ENCODE measurements around the gene KAZN.

The KAZN gene

GRCh38 chr1:14616632-14617396, 18.3 kb downstream of the KAZN start:
- DNase-seq (ENCODE audit: low read depth) = no peak
- H3K4me3 ChIP-seq (ENCODE audit: low read depth, low read length) = no peak overlapping the region
- no peak for TF ChIP-seq CTCF (conservative IDR thresholded peaks at IDR 0.05; ENCODE audit: low read depth, low read length)

GRCh38 chr1:14617791-14618190, 19.3 kb downstream of the KAZN start:
- no peak for TF ChIP-seq CTCF (conservative IDR thresholded peaks at IDR 0.05; ENCODE audit: low read depth, low read length)
- no peak overlapping the region for H3K4me3 ChIP-seq (ENCODE audit: low read depth, low read length)

GRCh38 chr1:14620941-14621340, 22.5 kb downstream of the KAZN start:
- DNase-seq (ENCODE audit: low read depth) = no peak
- no peak for TF ChIP-seq CTCF (conservative IDR thresholded peaks at IDR 0.05; ENCODE audit: low read depth, low read length)
- H3K4me3 ChIP-seq (ENCODE audit: low read depth, low read length) = no peak overlapping the region

More at GRCh38 chr1:14617791-14618190, 19.3 kb downstream of the KAZN start:
- no peak for DNase-seq (ENCODE audit: low read depth)

- TF ChIP-seq CTCF (conservative IDR thresholded peaks at IDR 0.05; ENCODE audit: low read depth, low read length) = no peak
- H3K4me3 ChIP-seq (ENCODE audit: low read depth, low read length) = no peak overlapping the region
- DNase-seq (ENCODE audit: low read depth) = no peak
Measured at GRCh38 chr1:14623090-14623489, 24.6 kb downstream of the KAZN start.

- no peak for DNase-seq (ENCODE audit: low read depth)
- no peak for TF ChIP-seq CTCF (conservative IDR thresholded peaks at IDR 0.05; ENCODE audit: low read depth, low read length)
- H3K4me3 ChIP-seq (ENCODE audit: low read depth, low read length) = no peak overlapping the region
Measured at GRCh38 chr1:14624941-14625340, 26.5 kb downstream of the KAZN start.

- no peak for TF ChIP-seq CTCF (conservative IDR thresholded peaks at IDR 0.05; ENCODE audit: low read depth, low read length)
- no peak overlapping the region for H3K4me3 ChIP-seq (ENCODE audit: low read depth, low read length)
- DNase-seq (ENCODE audit: low read depth) = no peak
Measured at GRCh38 chr1:14625572-14625971, 27.1 kb downstream of the KAZN start.

- TF ChIP-seq CTCF (conservative IDR thresholded peaks at IDR 0.05; ENCODE audit: low read depth, low read length) = no peak
- DNase-seq (ENCODE audit: low read depth) = no peak
- H3K4me3 ChIP-seq (ENCODE audit: low read depth, low read length) = no peak overlapping the region
Measured at GRCh38 chr1:14625996-14626395, 27.5 kb downstream of the KAZN start.

Data from choroid plexus epithelial cell (primary cell).